Measurements from ENCODE around the gene CEP152. TPM values are rescaled to one million over a fixed set of nuclear protein-coding genes. Genes with fewer than 3 reads are reported as not detected.

CEP152 gene
- total RNA-seq, 4 donors from 2014 or later = 4.2 to 10.5 (median 4.8) TPM

- Histone ChIP-seq H3K4me3 (no peak overlapping the region), H3K9me3 (peaks cover 0 to 3% of the 10 kb centered on the region in 2 donors), H3K36me3 (no peaks in the 10 kb centered on the region), H3K4me1 (no peaks in the 10 kb centered on the region), H3K27ac (no peak overlapping the region), H3K27me3 (no peaks in the 10 kb centered on the region)
- intact Hi-C loops (cut with DNase I; ENCODE audit: low total_unique reads) = no loop called here
- TF ChIP-seq CTCF (IDR thresholded peaks at IDR 0.05) = no peak
- no peak for TF ChIP-seq POLR2A (IDR thresholded peaks at IDR 0.05)
- DNase-seq = no peak
Observed at GRCh38 chr15:48702569-48703236, 108.2 kb downstream of the CEP152 start.

GRCh38 chr15:48696627-48697312 is 114.1 kb downstream of the CEP152 start:
- Histone ChIP-seq H3K9me3 (no peaks in the 10 kb centered on the region), H3K4me1 (no peaks in the 10 kb centered on the region), H3K27me3 (no peaks in the 10 kb centered on the region), H3K4me3 (no peak overlapping the region), H3K27ac (no peak overlapping the region), H3K36me3 (no peaks in the 10 kb centered on the region)
- no peak for DNase-seq
- no peak for TF ChIP-seq POLR2A (IDR thresholded peaks at IDR 0.05)
- no peak for TF ChIP-seq CTCF (IDR thresholded peaks at IDR 0.05)
- intact Hi-C loops (cut with DNase I; ENCODE audit: low total_unique reads) = no loop called here

DNA sequence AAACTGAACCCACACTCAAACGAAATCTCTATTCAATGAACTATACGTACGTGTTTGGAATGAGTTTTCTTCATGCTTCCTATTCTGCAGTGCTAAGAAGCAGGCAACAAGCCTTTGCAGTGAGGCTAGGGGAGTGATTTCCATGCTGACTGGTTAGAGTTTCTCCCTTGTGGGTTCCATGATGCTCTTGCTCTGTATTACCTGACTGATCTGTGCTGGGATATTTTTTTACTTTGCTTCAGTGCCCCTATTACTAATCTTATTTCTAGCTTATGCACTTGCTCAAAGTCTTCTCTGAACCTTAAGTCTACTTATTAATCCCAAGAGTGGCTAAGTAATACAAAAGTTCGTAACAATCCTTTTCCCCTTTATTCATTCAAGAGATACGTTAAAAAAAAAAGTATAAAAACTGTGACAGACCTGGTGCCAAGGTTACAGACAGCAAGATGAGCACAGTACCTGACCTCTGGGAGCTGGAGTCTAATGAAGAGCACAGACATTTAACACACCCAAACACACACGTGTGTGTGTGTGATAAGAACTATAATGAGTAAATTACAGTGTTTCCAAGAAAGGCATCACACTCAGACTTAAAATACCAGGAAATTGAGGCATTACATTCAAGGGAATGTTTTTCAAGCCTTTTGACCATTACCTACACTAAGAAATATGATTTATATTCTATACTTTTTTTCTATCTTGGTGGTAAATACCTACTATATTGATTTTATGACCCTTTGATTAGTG is 114.9 kb downstream of the CEP152 start:
- no peak overlapping the region for H3K27ac ChIP-seq
- TF ChIP-seq CTCF (IDR thresholded peaks at IDR 0.05) = no peak
- no peaks in the 10 kb centered on the region for H3K9me3 ChIP-seq
- H3K4me3 ChIP-seq = no peak overlapping the region
- H3K4me1 ChIP-seq = no peaks in the 10 kb centered on the region
- no peak for DNase-seq
- no peaks in the 10 kb centered on the region for H3K27me3 ChIP-seq
- intact Hi-C loops (cut with DNase I; ENCODE audit: low total_unique reads) = no loop called here
- no peaks in the 10 kb centered on the region for H3K36me3 ChIP-seq

GRCh38 chr15:48695088-48695826 is 115.6 kb downstream of the CEP152 start:
- no peak for DNase-seq
- Histone ChIP-seq H3K9me3 (no peaks in the 10 kb centered on the region), H3K4me1 (no peaks in the 10 kb centered on the region), H3K36me3 (no peaks in the 10 kb centered on the region), H3K27ac (no peak overlapping the region), H3K27me3 (no peaks in the 10 kb centered on the region), H3K4me3 (no peak overlapping the region)
- no peak for TF ChIP-seq POLR2A (IDR thresholded peaks at IDR 0.05)
- no peak for TF ChIP-seq CTCF (IDR thresholded peaks at IDR 0.05)
- intact Hi-C loops (cut with DNase I; ENCODE audit: low total_unique reads) = no loop called here

Data from uterus (tissue), 4 donors.